ENCODE results near the gene REX1BD. TPM values are rescaled to one million over a fixed set of nuclear protein-coding genes. Genes with fewer than 3 reads are reported as not detected.

The REX1BD gene
- total and polyA plus RNA-seq, 2 of the 8 experiments (the other 6 are each of a cell fraction or from before 2014, with no cell fraction given): 56.8 to 62.7 TPM

DNA sequence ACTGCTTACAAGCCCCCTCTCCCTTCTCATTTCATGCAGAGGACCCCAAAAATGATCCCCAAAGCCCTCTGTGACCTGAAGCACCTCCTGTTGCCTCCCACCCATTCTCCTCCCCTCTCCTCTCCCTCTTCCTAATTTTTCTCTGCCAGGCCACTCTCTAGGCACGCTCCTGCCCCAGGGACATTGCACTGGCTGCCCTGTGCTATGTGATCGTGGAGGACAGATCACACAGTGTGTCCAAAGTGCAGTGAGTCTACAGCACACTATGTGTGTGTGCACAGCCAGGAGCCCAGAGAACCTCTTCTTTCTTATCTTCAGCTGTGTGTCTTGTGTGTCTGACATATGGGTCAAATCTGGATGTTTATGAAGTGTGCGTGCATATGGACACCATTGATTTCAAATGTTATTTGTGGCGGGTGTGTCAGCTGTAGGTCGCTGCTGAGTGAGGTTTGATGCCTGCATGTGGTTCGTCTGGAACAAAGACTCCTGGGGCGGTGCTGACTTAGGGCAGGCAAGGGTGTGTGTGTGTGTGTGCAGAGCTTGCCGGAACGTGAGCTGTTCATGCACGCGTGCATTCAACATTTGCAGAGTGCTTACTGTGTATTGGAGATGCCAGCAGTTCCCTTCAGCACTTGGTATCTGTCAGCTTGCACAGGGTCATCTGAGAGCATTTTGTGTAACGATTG is 46.2 kb downstream of the REX1BD start:
- Histone ChIP-seq H4K5ac (ENCODE audit: insufficient read length, low read depth, low read length) (no peak overlapping the region), H3K18ac (ENCODE audit: extremely low read depth, low read length) (no peak overlapping the region), H3K23ac (ENCODE audit: insufficient read length) (no peak overlapping the region), H2BK5ac (ENCODE audit: low read depth, low read length) (no peak overlapping the region), H3K4ac (replicated peaks; ENCODE audit: insufficient read length, low read depth, low read length) (no peak overlapping the region), H3K56ac (replicated peaks; ENCODE audit: insufficient read length, low read depth, low read length) (no peak overlapping the region), H2BK15ac (ENCODE audit: low read length) (no peak overlapping the region), H2BK20ac (ENCODE audit: low read length) (no peak overlapping the region), H2AK5ac (ENCODE audit: low read depth, low read length) (no peak overlapping the region), H3K4me2 (ENCODE audit: insufficient read depth in 1 of 2, low read depth in 2 of 2, low read length in 2 of 2) (no peak overlapping the region; a peak in 1 of 4 replicates), H3K27me3 (replicated peaks in 1 of 4; ENCODE audit: control insufficient read depth in 3 of 4, extremely low read depth in 1 of 4, insufficient read depth in 3 of 4, low read length in 3 of 4) (peaks cover 0 to 11% (median 5%) of the 10 kb centered on the region in 4 experiments; a peak in 4 of 7 replicates), H3K4me1 (replicated peaks in 1 of 4; ENCODE audit: control insufficient read depth in 3 of 4, insufficient read depth in 4 of 4, low read length in 3 of 4) (peaks cover 4 to 9% (median 4%) of the 10 kb centered on the region in 4 experiments; a peak in 5 of 7 replicates), H3K9me3 (ENCODE audit: insufficient read depth in 2 of 2, low read depth in 1 of 2, low read length in 1 of 2) (no peaks in the 10 kb centered on the region), H3K27ac (ENCODE audit: low read depth, low read length) (no peak overlapping the region), H3K4me3 (ENCODE audit: extremely low read depth in 1 of 4, insufficient read depth in 2 of 4, low read depth in 3 of 4, low read length in 4 of 4) (no peak overlapping the region), H3K36me3 (ENCODE audit: control insufficient read depth in 2 of 4, insufficient read depth in 4 of 4, low read length in 3 of 4) (no peaks in the 10 kb centered on the region), H2AFZ (ENCODE audit: low read length) (no peak overlapping the region), H3K23me2 (ENCODE audit: low read depth, low read length) (peaks cover 8% of the 10 kb centered on the region; the same call in 1 of the 2 replicates), H4K8ac (ENCODE audit: extremely low read depth, insufficient read depth, low read length) (no peak overlapping the region), H4K20me1 (replicated peaks in 1 of 2; ENCODE audit: control insufficient read depth in 1 of 2, insufficient read depth in 2 of 2, low read length in 2 of 2) (peaks cover 0 to 6% of the 10 kb centered on the region in 2 experiments), H2BK120ac (replicated peaks; ENCODE audit: low read depth, low read length) (no peak overlapping the region), H3K14ac (ENCODE audit: insufficient read length) (no peak overlapping the region), H3K79me2 (ENCODE audit: control insufficient read depth in 1 of 2, insufficient read depth in 2 of 2, low read length in 2 of 2) (peaks cover 2 to 4% of the 10 kb centered on the region in 2 experiments), H3K79me1 (ENCODE audit: low read depth, low read length) (peaks cover 7% of the 10 kb centered on the region), H2BK12ac (ENCODE audit: low read depth, low read length) (no peak overlapping the region), H4K91ac (replicated peaks; ENCODE audit: insufficient read length, low read length) (no peak overlapping the region), H3K9ac (replicated peaks in 1 of 4; ENCODE audit: extremely low read depth in 1 of 4, low read depth in 3 of 4, low read length in 3 of 4) (no peak overlapping the region)
- no peak for FAIRE-seq
- ChIA-PET POLR2A (ENCODE audit: partially characterized antibody) (interaction anchor here (0.8 to 2.3 kb wide), 7 partner anchors 11 to 63 kb away, joined by 3 to 9 read pairs (median 3); partner anchors contain the start of gene UBA52), CTCF (ENCODE audit: partially characterized antibody) (interaction anchor here (1.0 to 1.3 kb wide), 7 partner anchors 9 to 115 kb away, joined by 3 to 6 read pairs (median 3); no protein-coding TSS in a partner anchor)
- 86% methylated on average over 12 of the region's 12 CpGs; no CpG with 5 or more reads in 1 of the 2 experiments for WGBS, 2 experiments (ENCODE audit: extremely low coverage in 1 of 2, insufficient coverage in 1 of 2, insufficient read length in 1 of 2, insufficient replicate concordance in 2 of 2, low coverage in 1 of 2, low lambda C conversion rate in 2 of 2, missing lambda C conversion rate in 1 of 2)
- TF ChIP-seq, protein P1, sequence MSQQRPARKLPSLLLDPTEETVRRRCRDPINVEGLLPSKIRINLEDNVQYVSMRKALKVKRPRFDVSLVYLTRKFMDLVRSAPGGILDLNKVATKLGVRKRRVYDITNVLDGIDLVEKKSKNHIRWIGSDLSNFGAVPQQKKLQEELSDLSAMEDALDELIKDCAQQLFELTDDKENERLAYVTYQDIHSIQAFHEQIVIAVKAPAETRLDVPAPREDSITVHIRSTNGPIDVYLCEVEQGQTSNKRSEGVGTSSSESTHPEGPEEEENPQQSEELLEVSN (IDR thresholded peaks at IDR 0.05): no peak
- TF ChIP-seq, protein P2, sequence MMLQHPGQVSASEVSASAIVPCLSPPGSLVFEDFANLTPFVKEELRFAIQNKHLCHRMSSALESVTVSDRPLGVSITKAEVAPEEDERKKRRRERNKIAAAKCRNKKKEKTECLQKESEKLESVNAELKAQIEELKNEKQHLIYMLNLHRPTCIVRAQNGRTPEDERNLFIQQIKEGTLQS (IDR thresholded peaks at IDR 0.05; ENCODE audit: insufficient read depth, low read depth, low read length): no peak
- DNase-seq (ENCODE audit: low read depth in 1 of 2, low spot score in 2 of 2): no peak
